HEK293T (cell line): ENCODE results near the gene EFNA3.

Experiments used
- BHLHE40 ChIP-seq: fragments of 450-650 bp; IDR thresholded peaks from 2 replicates; pipeline ENCODE4 v1.6.1; 2016; ENCODE audit warnings: mild to moderate bottlenecking, moderate library complexity, borderline replicate concordance
- ELF4 ChIP-seq: fragments of 450-650 bp; IDR thresholded peaks from 2 replicates; pipeline ENCODE4 v1.6.1; 2017; ENCODE audit warnings: antibody characterized with exemption
- FOXM1 ChIP-seq: fragments of 450-650 bp; IDR thresholded peaks from 2 replicates; pipeline ENCODE4 v1.6.1; 2017; ENCODE audit warnings: mild to moderate bottlenecking, borderline replicate concordance
- HDGF ChIP-seq: fragments of 450-650 bp; IDR thresholded peaks from 2 replicates; pipeline ENCODE4 v1.6.1; 2017; ENCODE audit warnings: antibody characterized with exemption, borderline replicate concordance
- LEF1 ChIP-seq: fragments of 450-650 bp; IDR thresholded peaks from 2 replicates; pipeline ENCODE4 v1.6.1; 2017; ENCODE audit warnings: mild to moderate bottlenecking, borderline replicate concordance
- NFRKB ChIP-seq: fragments of 450-650 bp; IDR thresholded peaks from 2 replicates; pipeline ENCODE4 v1.6.1; 2016; ENCODE audit warnings: mild to moderate bottlenecking, moderate library complexity
- SP1 ChIP-seq: fragments of 450-650 bp; IDR thresholded peaks from 2 replicates; pipeline ENCODE4 v1.6.1; 2017
- SUZ12 ChIP-seq: fragments of 450-650 bp; IDR thresholded peaks from 2 replicates; pipeline ENCODE4 v1.6.1; 2016; ENCODE audit warnings: mild to moderate bottlenecking
- TARDBP ChIP-seq: fragments of 450-650 bp; IDR thresholded peaks from 2 replicates; pipeline ENCODE4 v1.6.1; 2016

DNA sequence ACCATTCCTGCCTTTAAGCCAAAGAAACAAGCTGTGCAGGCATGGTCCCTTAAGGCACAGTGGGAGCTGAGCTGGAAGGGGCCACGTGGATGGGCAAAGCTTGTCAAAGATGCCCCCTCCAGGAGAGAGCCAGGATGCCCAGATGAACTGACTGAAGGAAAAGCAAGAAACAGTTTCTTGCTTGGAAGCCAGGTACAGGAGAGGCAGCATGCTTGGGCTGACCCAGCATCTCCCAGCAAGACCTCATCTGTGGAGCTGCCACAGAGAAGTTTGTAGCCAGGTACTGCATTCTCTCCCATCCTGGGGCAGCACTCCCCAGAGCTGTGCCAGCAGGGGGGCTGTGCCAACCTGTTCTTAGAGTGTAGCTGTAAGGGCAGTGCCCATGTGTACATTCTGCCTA is 55.7 kb downstream of the EFNA3 start:
- TF ChIP-seq BHLHE40: no peak
- no peak for TF ChIP-seq SUZ12
- no peak for TF ChIP-seq HDGF
- no peak for TF ChIP-seq ELF4
- TF ChIP-seq SP1: no peak
- no peak for TF ChIP-seq LEF1
- no peak for TF ChIP-seq FOXM1
- TF ChIP-seq TARDBP: no peak
- no peak for TF ChIP-seq NFRKB
